PC-3 (cell line): Measurements from ENCODE around the gene PER2. TPM values are rescaled to one million over a fixed set of nuclear protein-coding genes. Genes with fewer than 3 reads are reported as not detected.

Experiments used
- ATAC-seq: fragments of 200-7000 bp; cut with Tn5 transposase; 2 replicates; pipeline ENCODE4 v1.9.1; 2020; ENCODE audit warnings: mild to moderate bottlenecking, moderate library complexity
- BruUV-seq: library from RNA; stranded (reverse); fragments of 400-500 nt; replicated peaks from 2 replicates; lab custom pipeline; 2021; lab: Mats Ljungman, UMichigan
- CTCF ChIA-PET: fragments of 300-600 bp; sonication (Branson Sonifier 250); formaldehyde crosslinking; loops from one replicate; lab custom pipeline; 2022; ENCODE audit warnings: antibody characterized with exemption; lab: Charles Lee
- POLR2A ChIA-PET: fragments of 300-600 bp; sonication (Branson Sonifier 250); formaldehyde crosslinking; loops from one replicate; lab custom pipeline; 2022; ENCODE audit warnings: antibody characterized with exemption; ENCODE audit not compliant: unreplicated experiment; lab: Charles Lee
- DNase-seq: peaks from one replicate; pipeline ENCODE4 v3.0.0-alpha.2; 2015
- H2AFZ ChIP-seq: fragments of 300-600 bp; sonication (generic); 2 replicates; pipeline ENCODE4 v1.6.0; 2016; ENCODE audit warnings: antibody characterized with exemption, low read length
- H3F3A ChIP-seq: fragments of 300-600 bp; sonication (generic); one replicate; pipeline ENCODE4 v1.6.0; 2017; ENCODE audit warnings: antibody characterized with exemption, low read length, control low read depth, mild to moderate bottlenecking; ENCODE audit not compliant: unreplicated experiment
- H3K27ac ChIP-seq: fragments of 300-600 bp; sonication (generic); 2 replicates; pipeline ENCODE4 v1.5.1; 2016; ENCODE audit warnings: mild to moderate bottlenecking, low read length
- H3K27me3 ChIP-seq: fragments of 300-600 bp; sonication (generic); 2 replicates; pipeline ENCODE4 v1.6.1; 2016; ENCODE audit warnings: low read length, mixed read lengths
- H3K36me3 ChIP-seq: fragments of 300-600 bp; sonication (generic); 2 replicates; pipeline ENCODE4 v1.6.1; 2016; ENCODE audit warnings: low read depth, mixed run types, low read length, mixed read lengths
- H3K4me1 ChIP-seq: fragments of 300-600 bp; sonication (generic); 2 replicates; pipeline ENCODE4 v1.5.1; 2016; ENCODE audit warnings: low read length; ENCODE audit not compliant: insufficient read depth
- H3K4me2 ChIP-seq: fragments of 300-600 bp; sonication (generic); 2 replicates; pipeline ENCODE4 v1.6.0; 2016; ENCODE audit warnings: low read length
- H3K4me3 ChIP-seq: fragments of 300-600 bp; sonication (generic); 2 replicates; pipeline ENCODE4 v1.5.1; 2016; ENCODE audit warnings: mild to moderate bottlenecking, low read length, mixed read lengths
- H3K79me2 ChIP-seq: fragments of 300-600 bp; sonication (generic); 2 replicates; pipeline ENCODE4 v1.6.1; 2017; ENCODE audit warnings: low read length, mixed read lengths
- H3K9ac ChIP-seq: fragments of 300-600 bp; sonication (generic); 2 replicates; pipeline ENCODE4 v1.6.0; 2016; ENCODE audit warnings: mild to moderate bottlenecking, low read length
- H3K9me2 ChIP-seq: fragments of 300-600 bp; sonication (generic); replicated peaks from 2 replicates; pipeline ENCODE4 v1.6.1; 2016; ENCODE audit warnings: mixed run types, low read length, mixed read lengths
- H3K9me3 ChIP-seq: fragments of 300-600 bp; sonication (generic); 2 replicates; pipeline ENCODE4 v1.6.1; 2016; ENCODE audit warnings: low read length, mixed read lengths
- H4K20me1 ChIP-seq: fragments of 300-600 bp; sonication (generic); 2 replicates; pipeline ENCODE4 v1.6.1; 2016; ENCODE audit warnings: low read length, mixed read lengths
- CTCF ChIP-seq: fragments of 300-600 bp; sonication (generic); conservative IDR thresholded peaks from 2 replicates; pipeline ENCODE4 v1.5.1; 2017; ENCODE audit warnings: antibody characterized with exemption, low read depth, mild to moderate bottlenecking, low read length
- EZH2 ChIP-seq: fragments of 300-600 bp; sonication (generic); IDR thresholded peaks from one replicate; pipeline ENCODE4 v1.6.1; 2017; ENCODE audit warnings: antibody characterized with exemption, mild to moderate bottlenecking, low read length; ENCODE audit not compliant: unreplicated experiment
- EZH2phosphoT487 ChIP-seq: fragments of 300-600 bp; sonication (generic); IDR thresholded peaks from 2 replicates; pipeline ENCODE4 v1.6.1; 2018; ENCODE audit warnings: mild to moderate bottlenecking, antibody characterized with exemption, low read length, borderline replicate concordance
- intact Hi-C: fragments of 100-400 bp; cut with micrococcal nuclease; formaldehyde crosslinking; loops from 2 replicates; pipeline ENCODE4 v1.9.0; 2023
- total RNA-seq: library from RNA; depleted of rRNA; stranded (reverse); fragments of >200 nt; gene quantifications from 2 replicates; pipeline ENCODE4 v1.2.3, GENCODE V29; 2014

Gene PER2
- total RNA-seq, 1 experiment from 2014 or later: 8.6 TPM

- Histone ChIP-seq H3K9me3 (no peaks in the 10 kb centered on the region), H3K9me2 (no peaks in the 10 kb centered on the region), H3K4me3 (peak overlapping the region; percentile 80), H3K9ac (peak overlapping the region; percentile 98), H3K4me2 (peak overlapping the region; percentile 81), H4K20me1 (no peaks in the 10 kb centered on the region), H2AFZ (peak overlapping the region; percentile 47; the same call in 1 of the 2 replicates), H3K36me3 (no peaks in the 10 kb centered on the region), H3K4me1 (peaks cover 48% of the 10 kb centered on the region), H3K79me2 (peaks cover 41% of the 10 kb centered on the region), H3K27me3 (no peaks in the 10 kb centered on the region), H3K27ac (peak overlapping the region; percentile 94), H3F3A (peaks cover 9% of the 10 kb centered on the region)
- no TSS peak for BruUV-seq
- TF ChIP-seq EZH2: no peak
- TF ChIP-seq EZH2phosphoT487: no peak
- peak; percentile 37; the same call in 1 of the 2 replicates for TF ChIP-seq CTCF
- CTCF ChIA-PET: interaction anchor here (1.2 kb wide), 1 partner anchor 26 kb away, joined by 4 read pairs; no protein-coding TSS in a partner anchor
- ATAC-seq (peak; percentile 56), DNase-seq (peak; percentile 98)
- POLR2A ChIA-PET: interaction anchor here (0.6 to 0.7 kb wide), 2 partner anchors 18 to 431 kb away, joined by 4 to 5 read pairs; no protein-coding TSS in a partner anchor
- intact Hi-C loops: loop anchor here (2.0 kb wide), 1 partner anchor 150 kb away; no protein-coding TSS in a partner anchor
Observed at GRCh38 chr2:238288650-238289573, 502 bp upstream of the PER2 start.

- H3K36me3 ChIP-seq: no peaks in the 10 kb centered on the region
- TF ChIP-seq EZH2 (no peak), CTCF (no peak), EZH2phosphoT487 (no peak)
- H3K9me2 ChIP-seq: no peaks in the 10 kb centered on the region
- H3K27me3 ChIP-seq: no peaks in the 10 kb centered on the region
- ChIA-PET POLR2A (no interaction called here), CTCF (interaction anchor here (1.2 kb wide), 1 partner anchor 24 kb away, joined by 4 read pairs; no protein-coding TSS in a partner anchor)
- DNase-seq (no peak), ATAC-seq (no peak)
- H3F3A ChIP-seq: peaks cover 9% of the 10 kb centered on the region
- peak overlapping the region; percentile 98 for H3K9ac ChIP-seq
- H3K4me3 ChIP-seq: peak overlapping the region; percentile 80
- H3K9me3 ChIP-seq: no peaks in the 10 kb centered on the region
- TSS peak; percentile 50 for BruUV-seq
- peaks cover 59% of the 10 kb centered on the region for H3K79me2 ChIP-seq
- no peak overlapping the region for H2AFZ ChIP-seq
- H4K20me1 ChIP-seq: peaks cover 5% of the 10 kb centered on the region
- H3K4me2 ChIP-seq: peak overlapping the region; percentile 89
- intact Hi-C loops: loop anchor here (1.0 kb wide), 2 partner anchors 24 to 33 kb away; partner anchors contain the start of gene TRAF3IP1
- peaks cover 48% of the 10 kb centered on the region for H3K4me1 ChIP-seq
- H3K27ac ChIP-seq: peak overlapping the region; percentile 94
Observed at GRCh38 chr2:238286987-238287736, 1.2 kb downstream of the PER2 start.
